GM12878 (cell line): Measurements from ENCODE around the gene AIP.

Experiments used
- BHLHE40 ChIP-seq, 2 experiments: fragments of 450-650 bp in 1 of 2; IDR thresholded peaks; 2 replicates each; pipeline ENCODE4 v1.6.1; 2011 to 2017; ENCODE audit warnings: low read depth in 2 of 2, borderline replicate concordance in 1 of 2, improper control_type of control experiment in 1 of 2, low read length in 1 of 2, mild to moderate bottlenecking in 1 of 2
- EP300 ChIP-seq, 2 experiments: fragments of 150-350 bp in 1 of 2; IDR thresholded peaks; 2 replicates each; pipeline ENCODE4 v1.6.1; 2011 to 2012; ENCODE audit warnings: low read depth in 2 of 2, low read length in 2 of 2, borderline replicate concordance in 1 of 2, improper control_type of control experiment in 1 of 2, inconsistent platforms in 1 of 2; ENCODE audit not compliant: control insufficient read depth in 1 of 2
- FOXM1 ChIP-seq: IDR thresholded peaks from 2 replicates; pipeline ENCODE4 v1.6.1; 2012; ENCODE audit warnings: low read depth, mild to moderate bottlenecking, inconsistent platforms, low read length, moderate library complexity
- NBN ChIP-seq: fragments of 450-650 bp; IDR thresholded peaks from 2 replicates; pipeline ENCODE4 v1.6.1; 2016
- NFYB ChIP-seq: IDR thresholded peaks from 2 replicates; pipeline ENCODE4 v1.6.1; 2011; ENCODE audit warnings: low read depth, mild to moderate bottlenecking, low read length, improper control_type of control experiment, moderate library complexity; ENCODE audit not compliant: insufficient read depth
- POLR2A ChIP-seq: IDR thresholded peaks from 2 replicates; pipeline ENCODE4 v1.6.1; 2011; ENCODE audit warnings: low read depth, mild to moderate bottlenecking, low read length
- TAF1 ChIP-seq: IDR thresholded peaks from 2 replicates; pipeline ENCODE4 v1.6.1; 2011; ENCODE audit warnings: mild to moderate bottlenecking, low read depth, low read length, borderline replicate concordance
- TF ChIP-seq, protein P1 (sequence below), 3 experiments: IDR thresholded peaks in 2 of 3; conservative IDR thresholded peaks in 1 of 3; 2 replicates each; pipeline ENCODE4 v1.5.1; 2011; ENCODE audit warnings: low read depth in 3 of 3, low read length in 3 of 3, mild to moderate bottlenecking in 3 of 3, control low read depth in 2 of 3, moderate library complexity in 2 of 3, inconsistent platforms in 1 of 3, mixed read lengths in 1 of 3; ENCODE audit not compliant: control insufficient read depth in 2 of 3, insufficient read depth in 1 of 3; ENCODE audit errors: extremely low read depth in 1 of 3

DNA sequence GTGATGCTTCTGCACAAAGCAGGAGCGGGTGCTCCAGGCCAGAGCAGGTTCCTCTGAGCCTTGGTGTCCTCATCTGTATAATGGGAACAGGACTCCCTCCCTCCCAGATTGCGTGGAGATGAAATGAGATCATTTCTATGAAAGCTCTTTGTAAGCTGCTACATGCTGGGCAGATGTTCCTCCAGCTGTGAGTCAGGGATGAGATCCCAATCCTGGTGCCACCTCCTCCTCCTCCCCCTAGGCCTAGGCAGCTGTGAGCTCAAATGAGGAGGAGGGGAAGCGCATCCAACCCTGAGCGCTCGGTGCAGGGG, 47.4 kb downstream of the AIP start:
- no peak for TF ChIP-seq FOXM1
- no peak for TF ChIP-seq NBN
- TF ChIP-seq EP300 (IDR thresholded peaks at IDR 0.05; ENCODE audit: borderline replicate concordance in 1 of 2, control insufficient read depth in 1 of 2, low read depth in 2 of 2, low read length in 2 of 2), result no peak
- TF ChIP-seq POLR2A, result no peak
- no peak for TF ChIP-seq TAF1
- TF ChIP-seq BHLHE40 (IDR thresholded peaks at IDR 0.05; ENCODE audit: borderline replicate concordance in 1 of 2, low read depth in 2 of 2, low read length in 1 of 2), result no peak
- TF ChIP-seq, protein P1, sequence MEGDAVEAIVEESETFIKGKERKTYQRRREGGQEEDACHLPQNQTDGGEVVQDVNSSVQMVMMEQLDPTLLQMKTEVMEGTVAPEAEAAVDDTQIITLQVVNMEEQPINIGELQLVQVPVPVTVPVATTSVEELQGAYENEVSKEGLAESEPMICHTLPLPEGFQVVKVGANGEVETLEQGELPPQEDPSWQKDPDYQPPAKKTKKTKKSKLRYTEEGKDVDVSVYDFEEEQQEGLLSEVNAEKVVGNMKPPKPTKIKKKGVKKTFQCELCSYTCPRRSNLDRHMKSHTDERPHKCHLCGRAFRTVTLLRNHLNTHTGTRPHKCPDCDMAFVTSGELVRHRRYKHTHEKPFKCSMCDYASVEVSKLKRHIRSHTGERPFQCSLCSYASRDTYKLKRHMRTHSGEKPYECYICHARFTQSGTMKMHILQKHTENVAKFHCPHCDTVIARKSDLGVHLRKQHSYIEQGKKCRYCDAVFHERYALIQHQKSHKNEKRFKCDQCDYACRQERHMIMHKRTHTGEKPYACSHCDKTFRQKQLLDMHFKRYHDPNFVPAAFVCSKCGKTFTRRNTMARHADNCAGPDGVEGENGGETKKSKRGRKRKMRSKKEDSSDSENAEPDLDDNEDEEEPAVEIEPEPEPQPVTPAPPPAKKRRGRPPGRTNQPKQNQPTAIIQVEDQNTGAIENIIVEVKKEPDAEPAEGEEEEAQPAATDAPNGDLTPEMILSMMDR (IDR thresholded peaks at IDR 0.05 in 2 of 3, conservative IDR thresholded peaks at IDR 0.05 in 1 of 3; ENCODE audit: control insufficient read depth in 2 of 3, extremely low read depth in 1 of 3, insufficient read depth in 1 of 3, low read depth in 3 of 3, low read length in 3 of 3), result no peak
- no peak for TF ChIP-seq NFYB
